MG63 (cell line): ENCODE results near the gene MX2. TPM values are rescaled to one million over a fixed set of nuclear protein-coding genes. Genes with fewer than 3 reads are reported as not detected.
"Not testable (repeated sequence)": the region's sequence is repeated elsewhere in the genome, so short reads cannot be mapped to it uniquely, and the experiment has no call there.

Source experiments
- DNase-seq: peaks from one replicate; pipeline ENCODE4 v3.0.0-alpha.2; 2020
- H3K27me3 ChIP-seq: fragments of 250-450 bp; sonication (Bioruptor Pico); 2 replicates; pipeline ENCODE4 v1.5.1; 2020; ENCODE audit warnings: mild to moderate bottlenecking, moderate library complexity
- H3K36me3 ChIP-seq: fragments of 250-450 bp; sonication (Bioruptor Pico); 2 replicates; pipeline ENCODE4 v1.5.1; 2020; ENCODE audit warnings: mild to moderate bottlenecking, moderate library complexity
- H3K4me3 ChIP-seq: fragments of 250-450 bp; sonication (Bioruptor Pico); 2 replicates; pipeline ENCODE4 v1.5.1; 2020; ENCODE audit warnings: mild to moderate bottlenecking, moderate library complexity
- H3K9me3 ChIP-seq: fragments of 250-450 bp; sonication (Bioruptor Pico); 2 replicates; pipeline ENCODE4 v1.5.1; 2020; ENCODE audit warnings: mild to moderate bottlenecking, moderate library complexity
- total RNA-seq: library from RNA; depleted of rRNA; stranded (reverse); fragments of >200 nt; shearing (Covaris generic); gene quantifications from 2 replicates; pipeline ENCODE4 v1.2.3, GENCODE V29; 2014; ENCODE audit warnings: low replicate concordance

Gene MX2
- total RNA-seq, 1 experiment from 2014 or later: 2.8 TPM

- H3K27me3 ChIP-seq, H3K36me3 ChIP-seq, H3K9me3 ChIP-seq, H3K4me3 ChIP-seq, DNase-seq: not testable (repeated sequence)
Measured at GRCh38 chr21:41417505-41417904, 55.7 kb downstream of the MX2 start.

GRCh38 chr21:41418393-41418792, 56.6 kb downstream of the MX2 start:
- peaks cover 9% of the 10 kb centered on the region for H3K27me3 ChIP-seq
- DNase-seq: no peak
- no peak overlapping the region for H3K4me3 ChIP-seq
- H3K36me3 ChIP-seq: no peaks in the 10 kb centered on the region
- no peaks in the 10 kb centered on the region for H3K9me3 ChIP-seq

- no peak for DNase-seq
- H3K27me3 ChIP-seq: peaks cover 2% of the 10 kb centered on the region
- no peak overlapping the region for H3K4me3 ChIP-seq
- no peaks in the 10 kb centered on the region for H3K9me3 ChIP-seq
- H3K36me3 ChIP-seq: no peaks in the 10 kb centered on the region
Measured at GRCh38 chr21:41418956-41419680, 57.3 kb downstream of the MX2 start.

GRCh38 chr21:41419921-41420862, 58.4 kb downstream of the MX2 start:
- Histone ChIP-seq H3K27me3 (no peaks in the 10 kb centered on the region), H3K9me3 (no peaks in the 10 kb centered on the region), H3K36me3 (no peaks in the 10 kb centered on the region), H3K4me3 (peak overlapping the region; percentile 68)
- DNase-seq: peak; percentile 89

- H3K9me3 ChIP-seq, H3K36me3 ChIP-seq, H3K27me3 ChIP-seq, DNase-seq: not testable (repeated sequence)
- peak overlapping the region; percentile 68 for H3K4me3 ChIP-seq
Measured at GRCh38 chr21:41420998-41421397, 59.2 kb downstream of the MX2 start.

GRCh38 chr21:41422546-41423304, 60.9 kb downstream of the MX2 start:
- H3K9me3 ChIP-seq: no peaks in the 10 kb centered on the region
- H3K27me3 ChIP-seq: no peaks in the 10 kb centered on the region
- DNase-seq: no peak
- H3K36me3 ChIP-seq: no peaks in the 10 kb centered on the region
- H3K4me3 ChIP-seq: no peak overlapping the region

- not testable (repeated sequence) for H3K4me3 ChIP-seq, H3K27me3 ChIP-seq, DNase-seq, H3K9me3 ChIP-seq, H3K36me3 ChIP-seq
Measured at GRCh38 chr21:41423305-41423636, 61.4 kb downstream of the MX2 start.

- Histone ChIP-seq H3K9me3 (no peaks in the 10 kb centered on the region), H3K27me3 (no peaks in the 10 kb centered on the region), H3K36me3 (no peaks in the 10 kb centered on the region), H3K4me3 (peak overlapping the region; percentile 67)
- no peak for DNase-seq
Measured at GRCh38 chr21:41425588-41425953, 63.7 kb downstream of the MX2 start.

- H3K27me3 ChIP-seq: no peaks in the 10 kb centered on the region
Measured at GRCh38 chr21:41425954-41426675, 64.3 kb downstream of the MX2 start, which contains the start of gene MX1. Gene MX1 (plus strand): TSS chr21:41426239. CDS start chr21:41432071, 5,832 bp downstream.

GRCh38 chr21:41426676-41427404, 65.0 kb downstream of the MX2 start:
- Histone ChIP-seq H3K36me3 (no peaks in the 10 kb centered on the region), H3K27me3 (no peaks in the 10 kb centered on the region), H3K9me3 (no peaks in the 10 kb centered on the region), H3K4me3 (peak overlapping the region; percentile 67)
- DNase-seq: no peak

More at GRCh38 chr21:41425954-41426675, 64.3 kb downstream of the MX2 start, which contains the start of gene MX1:
- H3K36me3 ChIP-seq: no peaks in the 10 kb centered on the region
- H3K4me3 ChIP-seq: peak within 1 kb of the TSS; percentile 67
- no peaks in the 10 kb centered on the region for H3K9me3 ChIP-seq
- DNase-seq: peak; percentile 79

- DNase-seq: no peak
- no peaks in the 10 kb centered on the region for H3K9me3 ChIP-seq
- no peaks in the 10 kb centered on the region for H3K27me3 ChIP-seq
- no peaks in the 10 kb centered on the region; the same call in 1 of the 2 replicates for H3K36me3 ChIP-seq
- no peak overlapping the region for H3K4me3 ChIP-seq
Measured at GRCh38 chr21:41427556-41427955, 65.7 kb downstream of the MX2 start.

GRCh38 chr21:41428311-41428710, 66.5 kb downstream of the MX2 start:
- H3K9me3 ChIP-seq: no peaks in the 10 kb centered on the region

GRCh38 chr21:41428847-41429246, 67.0 kb downstream of the MX2 start:
- H3K27me3 ChIP-seq: no peaks in the 10 kb centered on the region
- no peaks in the 10 kb centered on the region; the same call in 1 of the 2 replicates for H3K36me3 ChIP-seq
- no peak overlapping the region for H3K4me3 ChIP-seq
- no peaks in the 10 kb centered on the region for H3K9me3 ChIP-seq
- no peak for DNase-seq

More at GRCh38 chr21:41428311-41428710, 66.5 kb downstream of the MX2 start:
- no peaks in the 10 kb centered on the region; the same call in 1 of the 2 replicates for H3K36me3 ChIP-seq
- no peak overlapping the region for H3K4me3 ChIP-seq
- DNase-seq: no peak
- H3K27me3 ChIP-seq: no peaks in the 10 kb centered on the region

- Histone ChIP-seq H3K36me3 (peaks cover 3% of the 10 kb centered on the region), H3K9me3 (no peaks in the 10 kb centered on the region), H3K27me3 (no peaks in the 10 kb centered on the region), H3K4me3 (no peak overlapping the region)
- DNase-seq: no peak
Measured at GRCh38 chr21:41429305-41429704, 67.5 kb downstream of the MX2 start.

- Histone ChIP-seq H3K27me3 (no peaks in the 10 kb centered on the region; the same call in 1 of the 2 replicates), H3K4me3 (no peak overlapping the region), H3K36me3 (peaks cover 10% of the 10 kb centered on the region), H3K9me3 (peaks cover 5% of the 10 kb centered on the region)
- DNase-seq: no peak
Measured at GRCh38 chr21:41429925-41430491, 68.2 kb downstream of the MX2 start.
